OCI-LY3 (cell line): ENCODE data around the gene TRABD2A.

ENCODE experiments used
- H2AFZ ChIP-seq: fragments of 200-600, 300-600 bp; shearing (Covaris generic); 2 replicates; pipeline ENCODE4 v1.6.0; 2014; ENCODE audit warnings: antibody characterized with exemption, low read depth, low read length
- H3K27ac ChIP-seq: fragments of 200-600, 300-600 bp; sonication (generic); 2 replicates; pipeline ENCODE4 v1.5.1; 2014; ENCODE audit warnings: mild to moderate bottlenecking, low read length, moderate library complexity, mixed read lengths
- H3K27me3 ChIP-seq: fragments of 200-600, 300-600 bp; sonication (generic); 2 replicates; pipeline ENCODE4 v1.6.1; 2014; ENCODE audit warnings: low read depth, low read length, mixed read lengths
- H3K36me3 ChIP-seq: fragments of 200-600, 300-600 bp; sonication (generic); replicated peaks from 2 replicates; pipeline ENCODE3; 2014; ENCODE audit warnings: low read depth, low read length, mixed read lengths
- H3K4me1 ChIP-seq: fragments of 300-600, 200-600 bp; sonication (generic); 2 replicates; pipeline ENCODE4 v1.6.1; 2014; ENCODE audit warnings: low read length, mixed read lengths
- H3K4me2 ChIP-seq: fragments of 200-600, 300-600 bp; sonication (generic); 2 replicates; pipeline ENCODE4 v1.6.1; 2014; ENCODE audit warnings: low read length, mixed read lengths
- H3K4me3 ChIP-seq: fragments of 300-600, 200-600 bp; sonication (generic); 2 replicates; pipeline ENCODE4 v1.5.1; 2014; ENCODE audit warnings: antibody characterized with exemption, mild to moderate bottlenecking, low read length, moderate library complexity
- H3K79me2 ChIP-seq: fragments of 300-600, 200-600 bp; shearing (Covaris generic); 2 replicates; pipeline ENCODE4 v1.6.1; 2014; ENCODE audit warnings: mild to moderate bottlenecking, low read length, mixed read lengths
- H3K9ac ChIP-seq: fragments of 300-600, 200-600 bp; shearing (Covaris generic); 2 replicates; pipeline ENCODE4 v1.6.0; 2014; ENCODE audit warnings: mild to moderate bottlenecking, low read length, moderate library complexity
- H3K9me3 ChIP-seq: fragments of 200-600, 300-600 bp; shearing (Covaris generic); 2 replicates; pipeline ENCODE4 v1.6.1; 2014; ENCODE audit warnings: low read length, mixed read lengths; ENCODE audit not compliant: insufficient read depth
- H4K20me1 ChIP-seq: fragments of 200-600, 300-600 bp; sonication (generic); 2 replicates; pipeline ENCODE4 v1.6.1; 2016; ENCODE audit warnings: low read length, mixed read lengths; ENCODE audit not compliant: insufficient read depth
- CTCF ChIP-seq: fragments of 200-600, 300-600 bp; sonication (generic); IDR thresholded peaks from 2 replicates; pipeline ENCODE4 v1.5.1; 2014; ENCODE audit warnings: antibody characterized with exemption, low read length, low read depth
- EZH2phosphoT487 ChIP-seq: fragments of 200-600 bp; shearing (Covaris generic); IDR thresholded peaks from 2 replicates; pipeline ENCODE4 v1.6.1; 2018; ENCODE audit warnings: antibody characterized with exemption, mixed run types, low read depth

Gene TRABD2A

GRCh38 chr2:84906108-84906899 lies 25.4 kb upstream of the TRABD2A start:
- TF ChIP-seq EZH2phosphoT487, result no peak
- no peak for TF ChIP-seq CTCF
- peak overlapping the region; percentile 93 for H3K4me3 ChIP-seq
- no peak overlapping the region for H2AFZ ChIP-seq
- peaks cover 15% of the 10 kb centered on the region for H4K20me1 ChIP-seq
- peaks cover 8% of the 10 kb centered on the region; the same call in 1 of the 2 replicates for H3K27me3 ChIP-seq
- peaks cover 27% of the 10 kb centered on the region for H3K4me1 ChIP-seq
- H3K36me3 ChIP-seq, result peaks cover 37% of the 10 kb centered on the region
- H3K27ac ChIP-seq, result peak overlapping the region; percentile 65
- H3K9me3 ChIP-seq, result peaks cover 4% of the 10 kb centered on the region; the same call in 1 of the 2 replicates
- peak overlapping the region; percentile 90 for H3K9ac ChIP-seq
- H3K4me2 ChIP-seq, result peak overlapping the region; percentile 95
- peaks cover 21% of the 10 kb centered on the region for H3K79me2 ChIP-seq

- Histone ChIP-seq H3K4me1 (peaks cover 36% of the 10 kb centered on the region), H3K36me3 (peaks cover 37% of the 10 kb centered on the region), H3K27me3 (peaks cover 8% of the 10 kb centered on the region; the same call in 1 of the 2 replicates), H3K9ac (peak within 1 kb of the TSS; percentile 90), H3K27ac (peak within 1 kb of the TSS; percentile 65), H3K4me3 (peak within 1 kb of the TSS; percentile 93), H3K4me2 (peak within 1 kb of the TSS; percentile 95), H3K9me3 (peaks cover 4% of the 10 kb centered on the region; the same call in 1 of the 2 replicates), H2AFZ (peak within 1 kb of the TSS; percentile 55; the same call in 1 of the 2 replicates), H3K79me2 (peaks cover 21% of the 10 kb centered on the region), H4K20me1 (peaks cover 15% of the 10 kb centered on the region)
- peak; percentile 29 for TF ChIP-seq CTCF
- TF ChIP-seq EZH2phosphoT487, result no peak
Observed at GRCh38 chr2:84905181-84906107, 24.6 kb upstream of the TRABD2A start, which contains the start of gene TMSB10. TSS of gene TMSB10 (plus strand) at chr2:84905656.

GRCh38 chr2:84904717-84905174 lies 23.9 kb upstream of the TRABD2A start:
- peaks cover 15% of the 10 kb centered on the region for H4K20me1 ChIP-seq
- H3K27me3 ChIP-seq, result peaks cover 8% of the 10 kb centered on the region; the same call in 1 of the 2 replicates
- H3K9ac ChIP-seq, result peak overlapping the region; percentile 83
- no peak overlapping the region for H3K27ac ChIP-seq
- TF ChIP-seq EZH2phosphoT487, result no peak
- TF ChIP-seq CTCF, result no peak
- peaks cover 34% of the 10 kb centered on the region for H3K36me3 ChIP-seq
- peak overlapping the region; percentile 93 for H3K4me3 ChIP-seq
- H2AFZ ChIP-seq, result peak overlapping the region; percentile 55; the same call in 1 of the 2 replicates
- peaks cover 21% of the 10 kb centered on the region for H3K79me2 ChIP-seq
- peaks cover 39% of the 10 kb centered on the region for H3K4me1 ChIP-seq
- H3K4me2 ChIP-seq, result peak overlapping the region; percentile 88
- peaks cover 4% of the 10 kb centered on the region; the same call in 1 of the 2 replicates for H3K9me3 ChIP-seq
